SK-N-MC (cell line): ENCODE data around the gene PARVA.
"Not testable (repeated sequence)": the region's sequence is repeated elsewhere in the genome, so short reads cannot be mapped to it uniquely, and the experiment has no call there.

ENCODE experiments used
- DNase-seq: peaks from one replicate; pipeline ENCODE4 v3.0.0-alpha.2; 2011; ENCODE audit warnings: low read depth, low spot score
- H3K27ac ChIP-seq: fragments of 200-600 bp; sonication (generic); 2 replicates; pipeline ENCODE4 v1.5.1; 2016; ENCODE audit warnings: mixed run types
- H3K36me3 ChIP-seq: fragments of 200-600 bp; sonication (generic); 2 replicates; pipeline ENCODE4 v1.6.1; 2017; ENCODE audit warnings: antibody characterized with exemption, low read length, mixed read lengths; ENCODE audit not compliant: insufficient read depth
- H3K4me3 ChIP-seq: fragments of 200-600 bp; sonication (generic); 2 replicates; pipeline ENCODE4 v1.5.1; 2016
- H3K9ac ChIP-seq: fragments of 200-600 bp; sonication (generic); 2 replicates; pipeline ENCODE4 v1.8.0; 2017; ENCODE audit warnings: mixed run types, mixed read lengths; ENCODE audit not compliant: insufficient read length
- H3K9me3 ChIP-seq: fragments of 200-600 bp; sonication (generic); 2 replicates; pipeline ENCODE4 v1.6.1; 2017; ENCODE audit warnings: low read depth, mild to moderate bottlenecking, antibody characterized with exemption, low read length, moderate library complexity, mixed read lengths
- EZH2 ChIP-seq: fragments of 200-600 bp; sonication (generic); IDR thresholded peaks from one replicate; pipeline ENCODE4 v1.6.1; 2017; ENCODE audit warnings: antibody characterized with exemption
- FOXP2 ChIP-seq: optimal IDR thresholded peaks from 2 replicates; pipeline ENCODE3; 2011; ENCODE audit warnings: mild to moderate bottlenecking, moderate library complexity; ENCODE audit not compliant: insufficient read depth; ENCODE audit errors: extremely low read length, control extremely low read depth
- POLR2AphosphoS5 ChIP-seq: IDR thresholded peaks from 2 replicates; pipeline ENCODE4 v1.6.1; 2012; ENCODE audit warnings: mild to moderate bottlenecking, low read depth, low read length, borderline replicate concordance

Gene PARVA

DNA sequence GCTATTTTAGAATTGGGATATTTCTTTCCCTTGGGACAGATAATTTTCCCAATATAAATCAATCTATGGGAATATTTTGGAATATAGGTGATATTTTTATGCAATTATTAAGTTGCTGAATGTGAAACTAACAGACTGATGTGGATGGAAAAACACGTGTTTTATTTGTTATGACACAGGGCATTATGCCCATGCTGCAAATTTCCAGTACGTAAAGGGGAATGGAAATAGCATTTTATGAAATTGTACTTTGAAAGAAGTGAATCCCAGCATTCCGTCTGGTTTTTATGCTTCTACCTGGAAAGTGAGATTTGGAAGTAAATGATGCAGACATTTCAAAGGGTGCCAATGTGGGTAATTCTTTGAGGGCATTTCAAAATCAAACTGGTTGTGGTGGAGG is 142.7 kb downstream of the PARVA start:
- TF ChIP-seq FOXP2 (no peak), EZH2 (no peak), POLR2AphosphoS5 (no peak)
- H3K36me3 ChIP-seq, result no peaks in the 10 kb centered on the region

DNA sequence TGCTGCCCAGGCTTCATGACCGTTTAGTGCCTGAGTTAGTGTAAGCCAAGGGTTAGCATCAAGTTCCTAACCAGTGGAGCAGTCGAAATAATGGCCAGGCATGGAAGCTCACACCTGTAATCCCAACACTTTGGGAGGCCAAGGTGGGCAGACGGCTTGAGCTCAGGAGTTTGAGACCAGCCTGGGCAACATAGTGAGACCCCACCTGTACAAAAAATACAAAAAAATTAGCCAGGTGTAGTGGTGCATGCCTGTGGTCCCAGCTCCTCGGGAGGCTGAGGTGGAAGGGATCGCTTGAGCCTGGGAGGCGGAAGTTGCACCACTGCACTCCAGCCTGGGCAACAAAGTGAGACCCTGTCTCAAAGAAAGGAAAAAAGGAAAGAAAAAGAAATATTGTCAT is 143.2 kb downstream of the PARVA start:
- H3K27ac ChIP-seq, DNase-seq, H3K36me3 ChIP-seq, H3K9ac ChIP-seq, H3K9me3 ChIP-seq, H3K4me3 ChIP-seq: not testable (repeated sequence)

More for the DNA sequence above, 142.7 kb downstream of the PARVA start:
- no peak overlapping the region for H3K9ac ChIP-seq
- no peak overlapping the region for H3K4me3 ChIP-seq
- H3K9me3 ChIP-seq, result no peaks in the 10 kb centered on the region
- DNase-seq, result no peak
- no peak overlapping the region for H3K27ac ChIP-seq

DNA sequence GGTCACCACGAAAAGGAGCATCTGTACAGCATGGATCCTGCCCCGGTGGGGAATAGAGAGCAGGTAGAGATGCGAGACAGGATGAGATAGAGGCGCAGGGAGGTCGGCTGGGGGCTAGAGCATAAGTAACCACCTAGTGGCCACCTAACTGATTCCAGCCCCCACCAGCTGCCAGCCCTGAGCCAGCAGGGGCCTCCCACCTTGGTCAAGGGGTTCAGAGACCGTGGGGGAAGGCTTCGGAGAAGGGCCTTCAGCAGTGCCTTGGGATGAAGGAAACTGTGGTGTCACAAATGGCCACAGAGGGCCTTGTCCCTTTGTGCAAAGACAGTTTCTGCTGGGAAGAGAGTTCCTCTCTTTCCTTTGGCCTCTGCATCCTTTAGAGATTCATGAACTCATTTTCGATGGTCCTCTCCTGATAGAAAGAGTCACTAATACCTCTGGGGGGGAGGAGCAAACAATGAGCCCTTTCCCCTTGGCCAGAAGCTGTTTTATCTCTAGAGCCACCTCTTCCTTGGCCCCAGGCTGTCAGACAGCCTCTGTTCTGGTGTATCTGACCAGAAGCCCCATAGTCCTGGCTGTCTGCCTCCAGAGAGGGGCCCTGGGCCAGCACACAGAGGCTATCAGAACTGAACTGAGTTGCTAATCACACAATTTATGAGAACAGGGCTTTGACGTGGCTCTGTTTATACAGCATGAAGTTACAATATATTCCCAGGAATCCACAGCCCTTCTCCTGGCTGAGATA is 146.0 kb downstream of the PARVA start:
- no peak overlapping the region for H3K9ac ChIP-seq
- H3K36me3 ChIP-seq, result no peaks in the 10 kb centered on the region
- no peak for DNase-seq
- no peaks in the 10 kb centered on the region for H3K9me3 ChIP-seq
- H3K4me3 ChIP-seq, result no peak overlapping the region
- H3K27ac ChIP-seq, result no peak overlapping the region
- TF ChIP-seq POLR2AphosphoS5 (no peak), FOXP2 (no peak)

DNA sequence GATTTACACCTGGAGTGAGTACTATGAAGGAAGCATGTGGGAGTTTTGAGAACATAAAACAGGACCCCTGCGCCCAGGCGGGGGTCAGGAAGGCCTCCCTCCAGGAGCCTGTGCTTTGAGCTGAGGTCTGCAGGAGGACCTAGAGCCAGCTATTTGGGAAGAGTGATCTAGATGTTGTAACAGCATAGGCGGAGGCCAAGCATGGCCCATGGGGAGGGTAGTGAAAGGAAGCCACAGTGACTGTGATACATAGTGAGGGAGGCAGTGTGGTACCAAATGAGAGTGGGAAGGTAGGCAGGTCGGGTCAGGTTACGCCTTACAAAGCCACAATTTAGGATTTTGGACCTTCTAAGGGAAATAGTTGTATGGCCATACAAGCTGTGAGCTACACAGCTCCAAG is 147.5 kb downstream of the PARVA start:
- Histone ChIP-seq H3K9me3 (no peaks in the 10 kb centered on the region), H3K27ac (no peak overlapping the region), H3K9ac (no peak overlapping the region), H3K36me3 (no peaks in the 10 kb centered on the region), H3K4me3 (no peak overlapping the region)
- TF ChIP-seq EZH2, result no peak
- no peak for TF ChIP-seq POLR2AphosphoS5
- TF ChIP-seq FOXP2, result no peak
- DNase-seq, result no peak

DNA sequence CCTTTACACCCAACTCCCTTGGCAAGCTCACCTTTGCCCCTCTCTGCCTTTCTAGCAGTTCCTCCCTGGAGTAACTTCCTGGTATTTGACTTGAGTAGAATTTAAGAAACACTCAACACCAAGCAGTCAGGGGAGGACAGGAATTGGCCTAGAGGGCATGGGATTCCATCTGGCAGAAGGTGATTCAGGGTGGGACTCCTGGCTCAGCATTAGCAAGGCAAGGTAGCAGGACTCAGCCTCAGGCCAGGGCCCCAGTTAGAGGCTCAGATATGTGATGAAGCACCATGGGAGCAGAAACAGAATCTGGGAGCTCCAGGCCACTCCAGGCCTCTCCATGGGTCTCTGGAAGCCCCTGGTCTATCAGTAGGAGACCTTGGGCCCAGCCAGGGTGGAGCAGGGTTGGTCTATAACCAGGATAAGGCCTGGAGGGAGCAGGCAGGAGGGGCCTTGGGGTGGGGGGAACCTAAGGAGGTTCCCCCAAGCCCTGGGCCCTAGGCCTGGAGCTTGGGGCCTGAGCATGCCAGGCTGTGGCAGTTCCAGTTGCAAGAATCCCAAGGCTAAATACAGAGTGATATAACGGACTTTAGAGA is 148.2 kb downstream of the PARVA start:
- Histone ChIP-seq H3K27ac (no peak overlapping the region), H3K4me3 (no peak overlapping the region), H3K36me3 (no peaks in the 10 kb centered on the region)

DNA sequence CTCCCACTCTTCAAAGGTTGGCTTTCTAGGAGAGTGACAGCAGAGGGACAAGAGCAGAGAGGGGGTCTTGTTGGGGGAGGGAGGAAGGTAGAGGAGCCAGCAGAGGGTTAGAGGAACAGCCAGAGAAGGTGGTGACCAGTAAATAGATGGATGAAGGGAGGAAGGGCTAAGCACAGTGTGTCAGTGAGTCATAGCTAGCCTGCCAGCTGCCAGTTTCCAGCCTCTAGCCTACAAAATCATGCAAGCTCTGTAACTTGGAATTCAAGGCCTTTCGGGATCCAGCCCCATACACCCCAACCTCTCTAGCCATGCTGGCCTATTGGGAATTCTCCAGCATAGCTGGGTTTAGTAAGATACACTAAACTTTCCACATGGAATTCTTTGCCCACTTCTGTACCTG is 149.4 kb downstream of the PARVA start:
- Histone ChIP-seq H3K9me3 (no peaks in the 10 kb centered on the region), H3K4me3 (no peak overlapping the region), H3K36me3 (no peaks in the 10 kb centered on the region), H3K9ac (no peak overlapping the region), H3K27ac (no peak overlapping the region)
- no peak for DNase-seq
- TF ChIP-seq FOXP2 (no peak), POLR2AphosphoS5 (no peak), EZH2 (no peak)

More for the DNA sequence above, 148.2 kb downstream of the PARVA start:
- Histone ChIP-seq H3K9me3 (no peaks in the 10 kb centered on the region), H3K9ac (no peak overlapping the region)
- TF ChIP-seq EZH2, result no peak
- no peak for DNase-seq

DNA sequence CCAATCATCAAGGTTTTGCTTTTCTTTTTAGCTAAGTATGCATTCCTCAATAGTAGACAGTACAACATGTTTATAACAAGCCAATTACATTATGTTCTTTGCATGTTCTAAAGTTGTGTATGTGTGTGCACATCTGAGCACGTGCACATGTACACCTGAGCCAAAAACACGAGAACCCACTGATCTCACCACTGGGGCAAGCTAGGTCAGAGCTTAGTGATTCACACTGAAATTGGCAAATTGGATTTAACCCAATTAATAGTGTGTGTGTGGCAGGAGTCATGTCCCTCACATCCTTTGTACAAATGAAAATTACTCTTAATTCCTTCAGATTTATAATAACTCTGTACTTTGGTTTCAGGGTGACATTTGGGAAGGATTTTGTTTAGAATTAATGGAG is 151.1 kb downstream of the PARVA start:
- H3K27ac ChIP-seq, result no peak overlapping the region
- no peak overlapping the region for H3K9ac ChIP-seq
- TF ChIP-seq FOXP2 (no peak), POLR2AphosphoS5 (no peak), EZH2 (no peak)
- H3K4me3 ChIP-seq, result no peak overlapping the region
- no peak for DNase-seq
- no peaks in the 10 kb centered on the region for H3K9me3 ChIP-seq
- H3K36me3 ChIP-seq, result no peaks in the 10 kb centered on the region

DNA sequence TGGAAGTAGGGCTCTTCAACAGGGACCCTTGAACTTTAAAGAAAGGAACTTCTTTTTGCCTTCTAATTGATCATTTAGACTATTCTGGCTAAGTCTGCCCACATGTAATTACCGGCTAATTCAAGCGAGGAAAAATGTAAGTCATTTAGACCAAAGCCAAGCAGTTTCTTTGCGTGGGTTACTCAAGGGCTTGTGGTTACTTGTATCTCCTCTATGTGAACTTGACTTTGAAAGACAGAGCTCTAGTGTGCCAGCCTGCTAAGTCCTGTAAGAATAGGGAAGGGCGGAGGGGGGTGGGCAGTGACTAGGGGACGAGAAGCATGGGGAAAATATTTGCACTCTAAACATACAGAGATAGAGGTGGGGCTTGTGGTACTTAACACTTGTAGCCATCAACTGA is 151.7 kb downstream of the PARVA start:
- no peak for DNase-seq
- no peak for TF ChIP-seq FOXP2
- no peak for TF ChIP-seq EZH2
- no peak for TF ChIP-seq POLR2AphosphoS5
- H3K27ac ChIP-seq, result no peak overlapping the region
- H3K36me3 ChIP-seq, result no peaks in the 10 kb centered on the region
- H3K9ac ChIP-seq, result no peak overlapping the region
- H3K4me3 ChIP-seq, result no peak overlapping the region
- H3K9me3 ChIP-seq, result no peaks in the 10 kb centered on the region

DNA sequence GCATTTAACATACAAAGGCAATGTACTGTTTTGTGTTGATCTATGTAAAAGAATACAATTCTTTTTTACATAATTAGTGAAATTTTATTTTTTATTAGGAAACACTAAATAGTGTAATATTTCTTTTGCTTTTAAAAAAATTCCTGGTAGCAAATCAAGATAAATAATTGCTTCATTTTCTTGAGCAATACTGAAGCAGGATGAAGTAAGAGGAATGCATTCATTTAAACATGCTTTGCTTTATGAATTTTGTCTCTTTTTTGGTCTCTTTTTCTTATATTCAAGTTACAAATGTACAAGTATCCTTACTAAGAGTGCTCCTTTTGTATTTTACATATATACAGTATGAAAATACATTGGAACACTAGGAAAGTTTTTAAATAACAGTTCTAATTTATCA is 152.4 kb downstream of the PARVA start:
- no peak for DNase-seq
- TF ChIP-seq EZH2 (no peak), FOXP2 (no peak), POLR2AphosphoS5 (no peak)
- Histone ChIP-seq H3K9me3 (no peaks in the 10 kb centered on the region), H3K4me3 (no peak overlapping the region), H3K9ac (peak overlapping the region; percentile 24), H3K27ac (no peak overlapping the region), H3K36me3 (no peaks in the 10 kb centered on the region)

DNA sequence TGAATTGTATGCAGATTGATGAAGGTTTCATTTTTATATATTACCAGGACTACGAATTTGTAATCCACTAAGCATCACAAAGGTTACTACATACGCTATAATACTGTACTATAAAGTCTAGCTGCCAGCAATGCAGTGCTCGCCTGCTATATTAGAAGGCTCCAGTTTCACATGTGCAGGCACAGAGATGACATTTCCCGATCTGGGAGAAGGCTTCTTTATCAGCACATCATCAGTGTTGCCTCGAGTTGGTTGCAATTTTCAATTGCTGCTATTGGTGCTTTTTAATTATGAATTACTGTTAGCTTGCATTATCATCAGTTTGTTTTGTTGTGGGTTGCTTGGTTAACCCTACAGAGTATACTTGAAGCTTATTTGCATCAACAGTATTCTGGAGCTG is 153.6 kb downstream of the PARVA start:
- no peak for TF ChIP-seq EZH2
- TF ChIP-seq FOXP2, result no peak
- TF ChIP-seq POLR2AphosphoS5, result no peak
- no peaks in the 10 kb centered on the region for H3K9me3 ChIP-seq
- H3K4me3 ChIP-seq, result no peak overlapping the region
- no peak overlapping the region for H3K9ac ChIP-seq
- no peak for DNase-seq
- no peaks in the 10 kb centered on the region for H3K36me3 ChIP-seq
- no peak overlapping the region for H3K27ac ChIP-seq
